SH-SY5Y (cell line): ENCODE results near the gene LENG1.

ENCODE experiments used
- GATA2 ChIP-seq: IDR thresholded peaks from 2 replicates; pipeline ENCODE4 v1.6.1; 2011; ENCODE audit warnings: mild to moderate bottlenecking, low read depth, low read length
- GATA3 ChIP-seq: IDR thresholded peaks from 2 replicates; pipeline ENCODE4 v1.6.1; 2011; ENCODE audit warnings: low read depth, mild to moderate bottlenecking, low read length, moderate library complexity

- TF ChIP-seq GATA2 (no peak), GATA3 (no peak)
These were observed 32.4 kb upstream of the LENG1 start for GRCh38 chr19:54191811-54192453.
